ENCODE results near the gene ZNF682. TPM values are rescaled to one million over a fixed set of nuclear protein-coding genes. Genes with fewer than 3 reads are reported as not detected.
A peak's percentile ranks its signal among the peaks of the same experiment; 100 is the strongest.
"Not testable (repeated sequence)": the region's sequence is repeated elsewhere in the genome, so short reads cannot be mapped to it uniquely, and the experiment has no call there.

ZNF682 gene
- total and polyA plus RNA-seq, 2 of the 4 experiments (the other 2 are of a cell fraction): 1.7 to 4.8 TPM

- peaks cover 12% of the 10 kb centered on the region for H3K9me3 ChIP-seq (ENCODE audit: control insufficient read depth, insufficient read depth, low read length)
- not testable (repeated sequence) for BruUV-seq (replicated peaks)
- CTCF ChIA-PET: interaction anchor here (0.6 kb wide), 1 partner anchor 227 kb away, joined by 3 read pairs; no protein-coding TSS in a partner anchor
Measured at GRCh38 chr19:19959151-19959799, 80.0 kb downstream of the ZNF682 start.

More at GRCh38 chr19:19959151-19959799, 80.0 kb downstream of the ZNF682 start:
- H2BK5ac ChIP-seq (ENCODE audit: low read depth, low read length, poor library complexity, severe bottlenecking); H3K23ac ChIP-seq (ENCODE audit: low read depth, low read length); H4K5ac ChIP-seq (ENCODE audit: low read depth, low read length); POLR2A ChIA-PET (ENCODE audit: unreplicated experiment); H3K4me2 ChIP-seq (ENCODE audit: low read depth, low read length); H2BK20ac ChIP-seq (ENCODE audit: low read depth, low read length); H2AK9ac ChIP-seq (replicated peaks; ENCODE audit: low read depth, low read length, poor library complexity); H3K56ac ChIP-seq (ENCODE audit: extremely low read depth, insufficient read depth, low read length); H2AK5ac ChIP-seq (ENCODE audit: low read depth, low read length); H2BK15ac ChIP-seq (ENCODE audit: low read depth, low read length); H3K79me1 ChIP-seq (ENCODE audit: low read depth in 1 of 2, low read length in 2 of 2); H3K4me3 ChIP-seq (ENCODE audit: insufficient read depth, low read depth, low read length); H3K27me3 ChIP-seq (ENCODE audit: control insufficient read depth, insufficient read depth, low read length); H2BK120ac ChIP-seq (ENCODE audit: low read depth, low read length); ATAC-seq (ENCODE audit: low read depth); H3K9me1 ChIP-seq (ENCODE audit: insufficient read depth, low read length); H3K4ac ChIP-seq (ENCODE audit: low read depth, low read length); H4K20me1 ChIP-seq (ENCODE audit: insufficient read depth, low read length); H3K9ac ChIP-seq (ENCODE audit: low read depth, low read length); H3K4me1 ChIP-seq (ENCODE audit: control insufficient read depth, insufficient read depth, low read length); H4K8ac ChIP-seq (ENCODE audit: low read depth in 2 of 2, low read length in 2 of 2); H2AFZ ChIP-seq (replicated peaks; ENCODE audit: low read length, poor library complexity); H3K36me3 ChIP-seq (ENCODE audit: control insufficient read depth, insufficient read depth, low read length); H4K91ac ChIP-seq (ENCODE audit: insufficient read depth, low read depth, low read length); H3K14ac ChIP-seq (replicated peaks; ENCODE audit: low read depth, low read length); dilution Hi-C loops (cut with HindIII; ENCODE audit: low sequenced_read_pairs, unreplicated experiment); H3K27ac ChIP-seq (ENCODE audit: insufficient read depth, low read length); H3K18ac ChIP-seq (ENCODE audit: low read depth, low read length): not testable (repeated sequence)
- intact Hi-C loops (cut with micrococcal nuclease) (loop anchor here (2.0 kb wide), 3 partner anchors 58 to 290 kb away; partner anchors contain the start of genes ZNF101 and ZNF93), in situ Hi-C loops (cut with MboI; ENCODE audit: low sequenced_read_pairs) (loop anchor here (25.0 kb wide), 1 partner anchor 422 kb away; the partner anchor contains the start of genes CILP2 and YJEFN3)
- TF ChIP-seq RAD21 (IDR thresholded peaks at IDR 0.05; ENCODE audit: low read length) (peak; percentile 58), SMC3 (IDR thresholded peaks at IDR 0.05; ENCODE audit: low read depth, low read length) (peak; percentile 46), CTCF (conservative IDR thresholded peaks at IDR 0.05; ENCODE audit: low read depth, low read length) (peak; percentile 49)
- peak; percentile 49 for DNase-seq
- whole genome bisulfite sequencing, 2 experiments (ENCODE audit: extremely low coverage in 2 of 2, insufficient read length in 1 of 2): no CpG with 5 or more reads among the region's 9 CpGs
